Heart right ventricle (tissue), 12 donors: Measurements from ENCODE around the gene AGAP9. TPM values are rescaled to one million over a fixed set of nuclear protein-coding genes. Genes with fewer than 3 reads are reported as not detected.

Experiments used
- polyA plus RNA-seq, 2 donors: library from polyadenylated mRNA; stranded (reverse); fragments of 200-250 nt; gene quantifications; one replicate each; pipeline ENCODE4 v1.2.3, GENCODE V29; 2013
- total RNA-seq, 10 donors: library from RNA; stranded (reverse); fragmentation: NEBNext Ultra II Directional in 3 of 10; extraction: Animal tissue kit (Norgen Biotek cat#: 25700) in 3 of 10; gene quantifications; one replicate each; pipeline versions ENCODE4 v1.2.1 to v1.2.4, GENCODE V29; 2021 to 2023
- donor health status: ischemic (EF 13 %, LVEDD 7.1; RV severe dilation, severe dysfunction).
- donor health status: healthy with polysubstance abuse.
- donor health status: DM: no; HTN: yes; CAD: no.
- donor health status: DM: no; HTN: no; CAD: no.
- donor health status: ischemic (EF 25% LVEDD 6.9; RV normal size, moderate dysfunction).
- donor health status: ischemic (EF 25% LVEDD 5.7; RV mildly dilated, moderate dysfunction).
- donor health status: healthy.
- donor health status: nonischemic (EF 11% LVEDD 7.7; RV severe dilation, severe dysfunction).
- donor health status: DM: yes; HTN: yes; CAD: no.
- donor health status: PGD.
- donor health status: ischemic (EF 29% LVEDD 5.4; RV normal size, mild dysfunction).
- donor health status: nonischemic (EF 23%, LVEDD 6.1; RV moderate dilation, normal function).

Gene AGAP9
- total and polyA plus RNA-seq, 12 donors: 1.4 to 24.7 (median 2.5) TPM

Other genes with a start within 250 kb of the AGAP9 start
- 1 to 10 TPM in 2 of 10 donors, under 1 TPM in 8; 0.10 to 1.6 (median 0.36) TPM for gene GDF10, start 223.4 kb downstream of the AGAP9 start, total RNA-seq
- gene GDF10, start 223.4 kb downstream of the AGAP9 start, polyA plus RNA-seq: under 1 TPM; 0.37 to 0.52 TPM
- not detected for gene GDF2, start 201.2 kb downstream of the AGAP9 start, total RNA-seq
- gene GDF2, start 201.2 kb downstream of the AGAP9 start, polyA plus RNA-seq: not detected
- gene RBP3, start 175.3 kb downstream of the AGAP9 start, total RNA-seq: not detected
- gene RBP3, start 175.3 kb downstream of the AGAP9 start, polyA plus RNA-seq: not detected
- gene ZNF488, start 139.3 kb downstream of the AGAP9 start, total RNA-seq: under 1 TPM in 4 of 10 donors, not detected in 6; 0.05 to 0.14 (median 0.11) TPM
- gene ZNF488, start 139.3 kb downstream of the AGAP9 start, polyA plus RNA-seq: under 1 TPM in 1 of 2 donors, not detected in 1; 0.06 TPM
- 1 to 10 TPM in 1 of 10 donors, under 1 TPM in 2, not detected in 7; 0.37 to 1.2 (median 0.44) TPM for gene ANXA8, start 39.5 kb downstream of the AGAP9 start, total RNA-seq
- gene ANXA8, start 39.5 kb downstream of the AGAP9 start, polyA plus RNA-seq: under 1 TPM in 1 of 2 donors, not detected in 1; 0.09 TPM
- not detected for gene FAM25G, start 31.9 kb downstream of the AGAP9 start, total RNA-seq
- gene FAM25G, start 31.9 kb downstream of the AGAP9 start, polyA plus RNA-seq: not detected
- 1 to 10 TPM in 6 of 10 donors, under 1 TPM in 4; 0.25 to 3.8 (median 1.3) TPM for gene SYT15B, start 240.0 kb upstream of the AGAP9 start, total RNA-seq
- under 1 TPM; 0.37 to 0.67 TPM for gene SYT15B, start 240.0 kb upstream of the AGAP9 start, polyA plus RNA-seq